Left ventricle myocardium inferior (tissue), 1 donor: Measurements from ENCODE around the gene CCDC34. TPM values are rescaled to one million over a fixed set of nuclear protein-coding genes. Genes with fewer than 3 reads are reported as not detected.
"Not testable (repeated sequence)": the region's sequence is repeated elsewhere in the genome, so short reads cannot be mapped to it uniquely, and the experiment has no call there.

Source experiments
- DNase-seq: peaks from one replicate; pipeline ENCODE4 v3.0.0-alpha.2; 2020
- H3K27ac ChIP-seq: fragments of 200-600 bp; replicated peaks from 2 replicates; pipeline ENCODE4 v1.8.0; 2021
- H3K27me3 ChIP-seq: fragments of 200-600 bp; 2 replicates; pipeline ENCODE4 v1.8.0; 2021; ENCODE audit warnings: low read depth
- H3K36me3 ChIP-seq: fragments of 200-600 bp; 2 replicates; pipeline ENCODE4 v1.8.0; 2021
- H3K4me1 ChIP-seq: fragments of 200-600 bp; 2 replicates; pipeline ENCODE4 v1.8.0; 2021
- H3K4me3 ChIP-seq: fragments of 200-600 bp; 2 replicates; pipeline ENCODE4 v1.8.0; 2021; ENCODE audit warnings: mild to moderate bottlenecking, moderate library complexity
- H3K9me3 ChIP-seq: fragments of 200-600 bp; replicated peaks from 2 replicates; pipeline ENCODE4 v1.8.0; 2021
- CTCF ChIP-seq: fragments of 200-600 bp; IDR thresholded peaks from 2 replicates; pipeline ENCODE4 v1.8.0; 2021; ENCODE audit warnings: antibody characterized with exemption, mild to moderate bottlenecking, borderline replicate concordance
- intact Hi-C: fragments of 100-400 bp; cut with micrococcal nuclease; formaldehyde crosslinking; loops from one replicate; pipeline ENCODE4 v1.11.0; 2022
- total RNA-seq: library from RNA; stranded (reverse); fragmentation: NEBNext Ultra II Directional; extraction: Animal tissue kit (Norgen Biotek cat#: 25700); gene quantifications from one replicate; pipeline ENCODE4 v1.2.1, GENCODE V29; 2021
- donor health status: DM: no; HTN: yes; CAD: no; lungs with severe emphysema.

The CCDC34 gene
- total RNA-seq, 1 donor from 2014 or later = 1.6 TPM

DNA sequence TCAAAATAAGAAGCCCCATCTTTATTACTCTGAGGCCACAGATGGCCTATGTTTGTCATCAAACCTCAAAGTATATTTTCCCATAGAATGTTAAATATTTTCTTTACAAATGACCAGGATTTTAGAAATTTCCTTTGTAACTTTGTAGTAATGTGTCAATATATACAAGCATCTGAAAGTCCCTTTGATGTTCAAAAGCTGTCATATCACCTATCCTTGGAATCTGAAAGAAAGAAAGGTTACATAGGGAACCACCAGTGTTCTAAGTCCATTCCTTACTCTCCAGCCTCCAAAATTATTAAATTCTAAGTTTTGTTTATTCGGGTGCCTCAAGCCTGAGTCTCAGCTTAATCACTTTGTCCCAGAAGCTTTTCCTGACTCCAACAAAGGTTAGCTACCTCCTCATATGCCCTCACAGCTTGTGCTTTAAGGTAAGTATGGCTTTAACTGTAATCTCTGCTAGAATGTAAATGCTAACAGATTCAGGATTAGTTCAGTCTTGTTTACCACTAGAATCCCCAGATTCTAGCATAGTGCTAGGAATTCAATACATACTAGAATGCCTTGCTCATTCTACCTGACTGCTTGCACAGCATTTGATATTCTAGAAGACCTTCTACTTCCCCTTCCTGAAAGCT, 32.3 kb downstream of the CCDC34 start:
- Histone ChIP-seq H3K36me3 (no peaks in the 10 kb centered on the region), H3K9me3 (peaks cover 13% of the 10 kb centered on the region), H3K4me1 (no peaks in the 10 kb centered on the region), H3K27me3 (no peaks in the 10 kb centered on the region), H3K4me3 (no peak overlapping the region), H3K27ac (no peak overlapping the region)
- DNase-seq = no peak
- intact Hi-C loops = no loop called here
- TF ChIP-seq CTCF = no peak

GRCh38 chr11:27329867-27330632, 33.0 kb downstream of the CCDC34 start:
- DNase-seq = no peak
- Histone ChIP-seq H3K9me3 (peaks cover 13% of the 10 kb centered on the region), H3K27me3 (no peaks in the 10 kb centered on the region), H3K27ac (no peak overlapping the region), H3K36me3 (no peaks in the 10 kb centered on the region), H3K4me1 (no peaks in the 10 kb centered on the region), H3K4me3 (no peak overlapping the region)
- TF ChIP-seq CTCF = no peak
- intact Hi-C loops = no loop called here

- TF ChIP-seq CTCF = no peak
- intact Hi-C loops = no loop called here
- Histone ChIP-seq H3K4me3 (no peak overlapping the region), H3K9me3 (peaks cover 13% of the 10 kb centered on the region), H3K36me3 (no peaks in the 10 kb centered on the region), H3K27ac (no peak overlapping the region), H3K4me1 (no peaks in the 10 kb centered on the region), H3K27me3 (no peaks in the 10 kb centered on the region)
- no peak for DNase-seq
Measured at GRCh38 chr11:27328614-27329013, 34.4 kb downstream of the CCDC34 start.

- intact Hi-C loops, H3K27me3 ChIP-seq, H3K4me1 ChIP-seq, H3K36me3 ChIP-seq, DNase-seq, H3K27ac ChIP-seq, H3K4me3 ChIP-seq: not testable (repeated sequence)
- H3K9me3 ChIP-seq = peaks cover 13% of the 10 kb centered on the region
Measured at GRCh38 chr11:27327064-27327463, 36.0 kb downstream of the CCDC34 start.

DNA sequence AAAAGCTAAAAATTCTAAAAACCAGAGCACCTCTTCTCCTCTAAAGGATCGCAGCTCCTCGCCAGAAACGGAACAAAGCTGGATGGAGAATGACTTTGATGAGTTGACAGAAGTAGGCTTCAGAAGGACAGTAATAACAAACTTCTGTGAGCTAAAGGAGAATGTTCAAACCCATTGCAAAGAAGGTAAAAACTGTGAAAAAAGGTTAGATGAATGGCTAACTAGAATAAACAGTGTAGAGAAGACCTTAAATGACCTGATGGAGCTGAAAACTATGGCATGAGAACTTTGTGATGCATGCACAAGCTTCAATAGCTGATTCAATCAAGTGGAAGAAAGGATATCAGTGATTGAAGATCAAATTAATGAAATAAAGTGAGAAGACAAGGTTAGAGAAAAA, 40.8 kb downstream of the CCDC34 start:
- H3K27ac ChIP-seq, H3K4me3 ChIP-seq, H3K27me3 ChIP-seq, intact Hi-C loops, H3K36me3 ChIP-seq, H3K4me1 ChIP-seq, DNase-seq: not testable (repeated sequence)
- peaks cover 13% of the 10 kb centered on the region for H3K9me3 ChIP-seq

DNA sequence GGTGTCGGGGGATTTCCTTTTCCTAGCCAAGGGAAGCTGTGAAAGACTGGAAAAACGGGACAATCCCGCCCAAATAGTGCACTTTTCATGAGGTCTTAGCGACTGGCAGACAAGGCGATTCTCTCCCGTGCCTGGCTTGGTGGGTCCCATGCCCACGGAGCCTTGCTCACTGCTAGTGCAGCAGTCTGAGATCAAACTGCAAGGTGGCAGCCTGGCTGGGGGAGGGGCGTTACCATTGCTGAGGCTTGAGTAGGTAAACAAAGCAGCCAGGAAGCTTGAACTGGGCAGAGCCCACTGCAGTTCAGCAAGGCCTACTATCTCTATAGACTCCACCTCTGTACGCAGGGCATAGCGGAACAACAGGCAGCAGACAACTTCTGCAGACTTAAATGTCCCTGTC, 41.7 kb downstream of the CCDC34 start:
- H3K27me3 ChIP-seq, intact Hi-C loops, H3K4me1 ChIP-seq, H3K4me3 ChIP-seq, H3K27ac ChIP-seq, DNase-seq, H3K9me3 ChIP-seq, H3K36me3 ChIP-seq: not testable (repeated sequence)

DNA sequence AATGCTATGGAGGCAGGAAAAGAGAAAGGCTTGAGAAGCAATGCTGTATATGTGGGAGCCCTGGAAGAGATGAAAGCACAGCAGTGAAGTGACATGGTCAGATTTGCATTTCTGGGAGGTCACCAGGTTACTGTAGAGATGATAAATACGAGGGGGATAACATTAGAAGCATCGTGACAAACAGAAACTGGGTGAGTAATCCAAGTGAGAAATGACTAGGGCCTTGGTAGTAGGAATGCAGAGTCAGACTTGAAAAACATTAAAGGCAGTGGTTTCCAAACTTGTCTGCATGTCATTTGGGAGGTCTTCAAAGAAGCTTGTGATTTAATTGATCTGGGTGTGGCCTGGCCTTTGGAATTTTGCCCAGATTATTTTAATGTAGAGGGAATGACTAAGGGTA, 43.9 kb downstream of the CCDC34 start:
- Histone ChIP-seq H3K9me3 (no peaks in the 10 kb centered on the region), H3K27ac (no peak overlapping the region), H3K36me3 (no peaks in the 10 kb centered on the region), H3K27me3 (no peaks in the 10 kb centered on the region), H3K4me1 (no peaks in the 10 kb centered on the region), H3K4me3 (no peak overlapping the region)
- no peak for DNase-seq
- no peak for TF ChIP-seq CTCF
- intact Hi-C loops = no loop called here
